K562 (cell line): Measurements from ENCODE around the gene PTPRM. TPM values are rescaled to one million over a fixed set of nuclear protein-coding genes. Genes with fewer than 3 reads are reported as not detected.

Experiments used
- ATAC-seq: fragments of 200-7000 bp; cut with Tn5 transposase; 3 replicates; pipeline ENCODE4 v1.9.1; 2020; ENCODE audit warnings: moderate library complexity
- BruUV-seq: library from RNA; stranded (reverse); fragments of 400-500 nt; replicated peaks from 2 replicates; lab custom pipeline; 2021; lab: Mats Ljungman, UMichigan
- CTCF ChIA-PET: fragments of 300-600 bp; formaldehyde crosslinking; extraction: SDS; loops from one replicate; lab custom pipeline; 2021; ENCODE audit warnings: low intra/inter-chr PET ratio; lab: Yijun Ruan, JAX
- POLR2A ChIA-PET: fragments of 300-600, 350-650 bp; sonication (Branson Sonifier 250); formaldehyde crosslinking; extraction: SDS; loops from one replicate; lab custom pipeline; 2021; ENCODE audit warnings: antibody characterized with exemption, inconsistent platforms; lab: Yijun Ruan, JAX
- DNase-seq, 4 experiments: peaks; one replicate each; pipeline versions ENCODE4 v3.0.0 to v3.0.0-alpha.2; 2011 to 2018; ENCODE audit warnings: low spot score in 3 of 4, mixed read lengths in 3 of 4; ENCODE audit errors: extremely low read depth in 1 of 4
- FAIRE-seq: peaks from 2 replicates; lab custom pipeline; 2011; peaks lifted over from hg19 to GRCh38; lab: Jason Lieb, UNC
- H2AFZ ChIP-seq: 2 replicates; pipeline ENCODE4 v1.6.0; 2011; ENCODE audit warnings: low read depth, low read length, control low read depth, inconsistent platforms
- H3K27ac ChIP-seq: fragments of 200-600 bp; 3 replicates; pipeline ENCODE4 v1.8.0; 2011; ENCODE audit warnings: low read depth, mild to moderate bottlenecking, control low read depth, inconsistent platforms, low read length, moderate library complexity, mixed read lengths; ENCODE audit errors: extremely low read depth
- H3K27me3 ChIP-seq, 2 experiments: fragments of 300-600 bp in 1 of 2; 2 replicates in 1 of 2; 3 replicates in 1 of 2; pipeline versions ENCODE4 v1.6.0 to v1.8.0; 2011; ENCODE audit warnings: inconsistent platforms in 2 of 2, low read length in 2 of 2, mild to moderate bottlenecking in 1 of 2, mixed read lengths in 1 of 2, moderate library complexity in 1 of 2; ENCODE audit not compliant: control insufficient read depth in 2 of 2, insufficient read depth in 2 of 2
- H3K36me3 ChIP-seq: fragments of 300-600 bp; 3 replicates; pipeline ENCODE4 v1.8.0; 2011; ENCODE audit warnings: mild to moderate bottlenecking, low read length, inconsistent platforms; ENCODE audit not compliant: control insufficient read depth, insufficient read depth
- H3K4me1 ChIP-seq, 2 experiments: fragments of 200-600 bp in 1 of 2; replicated peaks in 1 of 2; 2 replicates in 1 of 2; 3 replicates in 1 of 2; pipeline versions ENCODE4 v1.5.1 to v1.8.0; 2011; ENCODE audit warnings: inconsistent platforms in 2 of 2, low read length in 2 of 2, mild to moderate bottlenecking in 1 of 2, mixed read lengths in 1 of 2, moderate library complexity in 1 of 2; ENCODE audit not compliant: control insufficient read depth in 2 of 2, insufficient read depth in 2 of 2
- H3K4me2 ChIP-seq: 2 replicates; pipeline ENCODE4 v1.6.1; 2011; ENCODE audit warnings: low read length, control low read depth, inconsistent platforms, mixed read lengths; ENCODE audit not compliant: insufficient read depth
- H3K4me3 ChIP-seq: fragments of 200-600 bp; sonication (generic), shearing (Covaris generic); 2 replicates; pipeline ENCODE4 v1.5.1; 2016; ENCODE audit warnings: control low read depth, inconsistent platforms
- H3K79me2 ChIP-seq: fragments of 200-600 bp; 3 replicates; pipeline ENCODE4 v1.8.0; 2011; ENCODE audit warnings: low read length, inconsistent platforms; ENCODE audit not compliant: control insufficient read depth, insufficient read depth
- H3K9ac ChIP-seq, 2 experiments: 2 replicates each; pipeline versions ENCODE4 v1.6.0 to v1.6.1; 2011; ENCODE audit warnings: low read depth in 2 of 2, low read length in 2 of 2, control low read depth in 1 of 2, inconsistent platforms in 1 of 2, mild to moderate bottlenecking in 1 of 2, mixed read lengths in 1 of 2; ENCODE audit not compliant: insufficient read depth in 1 of 2
- H3K9me1 ChIP-seq: one replicate; pipeline ENCODE4 v1.6.0; 2011; ENCODE audit warnings: inconsistent platforms, mild to moderate bottlenecking, low read length, moderate library complexity; ENCODE audit not compliant: control insufficient read depth, insufficient read depth
- H3K9me3 ChIP-seq: replicated peaks from 2 replicates; pipeline ENCODE4 v1.5.1; 2011; ENCODE audit warnings: low read depth, low read length, inconsistent platforms; ENCODE audit not compliant: control insufficient read depth, insufficient read depth
- H4K20me1 ChIP-seq: replicated peaks from 2 replicates; pipeline ENCODE4 v1.6.1; 2011; ENCODE audit warnings: low read length, inconsistent platforms, mixed read lengths; ENCODE audit not compliant: control insufficient read depth, insufficient read depth
- CBFA2T2 ChIP-seq: fragments of 450-650 bp; conservative IDR thresholded peaks from 2 replicates; pipeline ENCODE4 v1.6.1; 2017; ENCODE audit warnings: mild to moderate bottlenecking
- DACH1 ChIP-seq: fragments of 450-650 bp; IDR thresholded peaks from 2 replicates; pipeline ENCODE4 v1.6.1; 2018; ENCODE audit not compliant: partially characterized antibody
- FOXO4 ChIP-seq: fragments of 450-650 bp; formaldehyde crosslinking; IDR thresholded peaks from 2 replicates; pipeline ENCODE4 v1.4.0; 2020; ENCODE audit warnings: mild to moderate bottlenecking, moderate library complexity
- ILK ChIP-seq: fragments of 450-650 bp; IDR thresholded peaks from 2 replicates; pipeline ENCODE4 v1.6.1; 2016; ENCODE audit warnings: missing genetic modification characterization, low read depth, mild to moderate bottlenecking, missing compliant biosample characterization, moderate library complexity, borderline replicate concordance
- KLF10 ChIP-seq: fragments of 250-450 bp; sonication (Bioruptor Pico); IDR thresholded peaks from 2 replicates; pipeline ENCODE4 v1.6.1; 2021; ENCODE audit warnings: matching md5 sums
- PHF8 ChIP-seq: fragments of 200-600 bp; sonication (generic); IDR thresholded peaks from 2 replicates; pipeline ENCODE4 v1.6.1; 2012; ENCODE audit warnings: mixed run types, mild to moderate bottlenecking, inconsistent platforms, low read length, moderate library complexity, borderline replicate concordance
- RBM25 ChIP-seq: fragments of 200-400 bp; formaldehyde crosslinking; IDR thresholded peaks from 2 replicates; pipeline ENCODE4 v1.6.1; 2018; ENCODE audit warnings: low read length, low read depth, moderate library complexity; ENCODE audit not compliant: severe bottlenecking
- RHOXF2B ChIP-seq: fragments of 250-450 bp; sonication (Bioruptor Pico); conservative IDR thresholded peaks from 2 replicates; pipeline ENCODE4 v1.5.1; 2021
- ZBTB12 ChIP-seq: fragments of 250-450 bp; sonication (Bioruptor Pico); IDR thresholded peaks from 2 replicates; pipeline ENCODE4 v1.4.0; 2020
- whole genome bisulfite sequencing: fragments of 100-300 bp; shearing (Covaris generic); methylation state at CpG from one replicate; pipeline ENCODE4 v1.1.6; 2016; ENCODE audit warnings: low coverage, mixed read lengths; ENCODE audit not compliant: insufficient coverage; ENCODE audit errors: missing lambda C conversion rate; 5-methylcytosine and 5-hydroxymethylcytosine counted together
- in situ Hi-C: fragments of 300-500 bp; cut with MboI; formaldehyde crosslinking; loops from 4 replicates; pipeline ENCODE4 v1.15.0; 2018; ENCODE audit warnings: inconsistent platforms, mixed read lengths
- intact Hi-C: fragments of 100-400 bp; cut with micrococcal nuclease; formaldehyde crosslinking; loops from 2 replicates; pipeline ENCODE4 v1.14.2; 2022
- polyA plus RNA-seq, 8 experiments: library from polyadenylated mRNA; depleted of rRNA in 4 of 8; stranded (reverse) in 5 of 8; unstranded in 3 of 8; fragments of >200 nt; fragmentation: Nextera tagmentation in 2 of 8; fragmentation: Illumina TruSeq in 1 of 8; extraction: Ambion mirVana in 2 of 8; extraction: Trizol in 1 of 8; gene quantifications; 2 replicates each; pipeline versions ENCODE4 v1.2.1 to v1.2.3, GENCODE V29; 2011 to 2014; ENCODE audit warnings: inconsistent platforms in 1 of 8, missing spikeins in 1 of 8
- total RNA-seq, 7 experiments: library from RNA; depleted of rRNA in 6 of 7; stranded (reverse); fragments of >200 nt in 6 of 7; fragmentation: Illumina TruSeq in 2 of 7; extraction: Trizol in 2 of 7; gene quantifications; 2 replicates each; pipeline versions ENCODE4 v1.2.1 to v1.2.3, GENCODE V29; 2011 to 2021; ENCODE audit warnings: low replicate concordance in 1 of 7

PTPRM gene
- total and polyA plus RNA-seq, 9 of the 15 experiments (the other 6 are each of a cell fraction or from before 2014, with no cell fraction given), result 0.03 to 0.16 (median 0.08) TPM; not detected in 3

- H3K9ac ChIP-seq, result no peak overlapping the region
- intact Hi-C loops (no loop called here), in situ Hi-C loops (no loop called here)
- BruUV-seq, result no TSS peak
- no peaks in the 10 kb centered on the region for H3K4me1 ChIP-seq
- TF ChIP-seq RBM25 (no peak), DACH1 (no peak), ILK (tag) (no peak), RHOXF2B (CRISPR knock-in tag) (no peak)
- no peaks in the 10 kb centered on the region for H4K20me1 ChIP-seq
- no peak overlapping the region for H3K4me3 ChIP-seq
- H3K36me3 ChIP-seq, result no peaks in the 10 kb centered on the region
- no peaks in the 10 kb centered on the region for H3K9me1 ChIP-seq
- ATAC-seq, result no peak
- under 1% methylated on average over 6 of the region's 6 CpGs for WGBS
- H3K4me2 ChIP-seq, result no peak overlapping the region
- FAIRE-seq, result no peak
- ChIA-PET POLR2A (no interaction called here), CTCF (no interaction called here)
- H3K79me2 ChIP-seq, result no peaks in the 10 kb centered on the region
- DNase-seq, result no peak
- peaks cover 5 to 9% of the 10 kb centered on the region in 2 experiments; a peak in 3 of 5 replicates for H3K27me3 ChIP-seq
- no peak overlapping the region for H2AFZ ChIP-seq
- no peak overlapping the region for H3K27ac ChIP-seq
- no peaks in the 10 kb centered on the region for H3K9me3 ChIP-seq
Observed at GRCh38 chr18:8247700-8248099, 680.6 kb downstream of the PTPRM start.

GRCh38 chr18:8248576-8248975 lies 681.5 kb downstream of the PTPRM start:
- no peaks in the 10 kb centered on the region for H3K4me1 ChIP-seq
- H3K9ac ChIP-seq, result no peak overlapping the region
- BruUV-seq, result no TSS peak
- ATAC-seq, result no peak
- H3K36me3 ChIP-seq, result no peaks in the 10 kb centered on the region
- no peaks in the 10 kb centered on the region for H3K9me1 ChIP-seq
- TF ChIP-seq KLF10 (CRISPR knock-in tag), result no peak
- TF ChIP-seq CBFA2T2, result no peak
- TF ChIP-seq FOXO4, result no peak
- TF ChIP-seq ZBTB12 (CRISPR knock-in tag), result no peak
- no peak for TF ChIP-seq PHF8
- TF ChIP-seq, all 486 proteins: peak for 0
- Histone ChIP-seq H3K27ac (no peak overlapping the region), H3K4me2 (no peak overlapping the region), H3K79me2 (no peaks in the 10 kb centered on the region), H3K9me3 (no peaks in the 10 kb centered on the region), H3K27me3 (peaks cover 10 to 11% of the 10 kb centered on the region in 2 experiments; a peak in 3 of 5 replicates), H2AFZ (no peak overlapping the region), H4K20me1 (no peaks in the 10 kb centered on the region), H3K4me3 (no peak overlapping the region)
- in situ Hi-C loops (no loop called here), intact Hi-C loops (no loop called here)
- 0% methylated on average over 4 of the region's 4 CpGs for WGBS
- FAIRE-seq (no peak), DNase-seq (no peak)
- ChIA-PET POLR2A (no interaction called here), CTCF (no interaction called here)
